ENCODE measurements around the gene CA10. TPM values are rescaled to one million over a fixed set of nuclear protein-coding genes. Genes with fewer than 3 reads are reported as not detected.

Gene CA10
- total RNA-seq: not detected in 2 replicates
- polyA plus RNA-seq: not detected in 2 replicates
- polyA plus RNA-seq (2012): not detected in 2 replicates
- polyA minus RNA-seq (ENCODE audit: low replicate concordance): not detected in 2 replicates

DNA sequence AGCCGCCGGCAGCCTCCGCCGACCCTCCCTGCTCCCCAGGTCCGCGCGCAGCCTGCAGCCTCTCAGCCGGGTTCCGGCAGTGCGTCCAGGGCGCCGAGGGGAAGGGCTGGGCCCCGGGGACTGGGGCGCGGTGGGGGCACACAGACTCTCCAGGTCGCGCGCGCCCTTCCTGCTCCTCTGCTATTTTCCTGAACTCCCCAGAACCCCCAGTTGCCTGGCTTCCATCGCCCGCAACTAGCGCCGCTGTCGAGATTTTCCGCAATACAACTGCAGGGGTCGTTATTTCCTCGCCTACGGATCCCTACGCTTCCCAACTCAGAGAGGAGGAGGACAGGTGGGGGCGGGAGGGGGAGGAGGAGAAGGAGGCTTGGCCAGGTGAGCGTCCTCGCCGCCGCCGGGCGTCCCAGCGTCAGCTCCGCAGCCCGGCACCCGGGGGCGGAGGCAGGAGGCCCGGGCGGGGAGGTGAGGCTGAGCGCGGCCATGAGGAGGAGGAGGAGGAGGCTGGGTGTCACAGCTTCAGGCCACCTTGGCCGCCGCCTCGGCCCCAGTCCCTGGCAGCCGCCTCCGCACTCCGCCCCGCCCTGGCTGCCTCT, at the start of gene CA10:
CA10 (minus strand) TSS at position 265 of the 593 bp plus-strand sequence.
- Histone ChIP-seq H3K4me2 (ENCODE audit: extremely low read depth, insufficient read depth, low read length) (no peak within 1 kb of the TSS), H3K36me3 (ENCODE audit: control insufficient read depth, insufficient read depth, low read length) (no peaks in the 10 kb centered on the region), H3K9ac (ENCODE audit: insufficient read depth, low read length) (no peak within 1 kb of the TSS), H2AFZ (ENCODE audit: low read length) (no peak within 1 kb of the TSS), H3K79me2 (ENCODE audit: control insufficient read depth, insufficient read depth, low read length) (no peaks in the 10 kb centered on the region), H3K9me3 (ENCODE audit: control insufficient read depth, insufficient read depth, low read depth, low read length) (no peaks in the 10 kb centered on the region), H3K4me3 (replicated peaks in 1 of 4; ENCODE audit: control extremely low read depth in 1 of 4, insufficient read depth in 1 of 4, low read depth in 3 of 4, low read length in 4 of 4) (no peak within 1 kb of the TSS), H3K27me3 (ENCODE audit: control insufficient read depth, insufficient read depth, low read length) (no peaks in the 10 kb centered on the region), H4K20me1 (ENCODE audit: control insufficient read depth, extremely low read depth, insufficient read depth, low read length) (no peaks in the 10 kb centered on the region), H3K27ac (ENCODE audit: insufficient read depth, low read length) (no peak within 1 kb of the TSS), H3K4me1 (ENCODE audit: control insufficient read depth, extremely low read depth, insufficient read depth, low read length) (no peaks in the 10 kb centered on the region)
- TF ChIP-seq EZH2 (IDR thresholded peaks at IDR 0.05; ENCODE audit: low read length, missing control alignments): no peak
- no peak for TF ChIP-seq CTCF (conservative IDR thresholded peaks at IDR 0.05 in 1 of 2, IDR thresholded peaks at IDR 0.05 in 1 of 2; ENCODE audit: low read depth in 1 of 2, low read length in 2 of 2)
- no peak for DNase-seq (ENCODE audit: low read depth in 2 of 2)

DNA sequence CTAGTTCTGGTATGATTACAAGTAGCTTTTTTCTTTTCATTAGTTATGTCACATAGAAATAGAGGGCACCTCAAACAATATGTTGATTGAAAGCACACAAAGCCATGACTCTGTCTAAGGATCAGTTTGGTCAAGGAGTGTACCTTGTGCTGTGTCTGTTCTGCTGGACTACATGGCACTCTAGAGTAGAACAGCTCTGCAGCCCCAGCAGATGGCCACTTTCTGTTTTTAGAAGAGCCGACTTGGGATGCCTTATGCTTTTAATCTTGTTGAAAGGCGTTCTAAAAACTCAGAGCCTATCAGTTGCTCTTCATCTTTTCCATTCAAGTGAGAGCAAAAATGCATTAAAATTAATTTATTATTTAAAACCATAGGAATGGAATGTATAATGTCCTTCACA, 49.3 kb upstream of the CA10 start:
- Histone ChIP-seq H3K9me3 (ENCODE audit: control insufficient read depth, insufficient read depth, low read depth, low read length) (no peaks in the 10 kb centered on the region), H3K4me3 (replicated peaks in 1 of 4; ENCODE audit: control extremely low read depth in 1 of 4, insufficient read depth in 1 of 4, low read depth in 3 of 4, low read length in 4 of 4) (no peak overlapping the region), H2AFZ (ENCODE audit: low read length) (no peak overlapping the region), H3K4me1 (ENCODE audit: control insufficient read depth, extremely low read depth, insufficient read depth, low read length) (no peaks in the 10 kb centered on the region), H3K79me2 (ENCODE audit: control insufficient read depth, insufficient read depth, low read length) (no peaks in the 10 kb centered on the region), H3K27me3 (ENCODE audit: control insufficient read depth, insufficient read depth, low read length) (no peaks in the 10 kb centered on the region), H4K20me1 (ENCODE audit: control insufficient read depth, extremely low read depth, insufficient read depth, low read length) (no peaks in the 10 kb centered on the region), H3K36me3 (ENCODE audit: control insufficient read depth, insufficient read depth, low read length) (no peaks in the 10 kb centered on the region), H3K9ac (ENCODE audit: insufficient read depth, low read length) (no peak overlapping the region), H3K27ac (ENCODE audit: insufficient read depth, low read length) (no peak overlapping the region), H3K4me2 (ENCODE audit: extremely low read depth, insufficient read depth, low read length) (no peak overlapping the region)
- no peak for DNase-seq (ENCODE audit: low read depth in 2 of 2)
- no peak for TF ChIP-seq EZH2 (IDR thresholded peaks at IDR 0.05; ENCODE audit: low read length, missing control alignments)
- TF ChIP-seq CTCF (conservative IDR thresholded peaks at IDR 0.05 in 1 of 2, IDR thresholded peaks at IDR 0.05 in 1 of 2; ENCODE audit: low read depth in 1 of 2, low read length in 2 of 2): no peak

DNA sequence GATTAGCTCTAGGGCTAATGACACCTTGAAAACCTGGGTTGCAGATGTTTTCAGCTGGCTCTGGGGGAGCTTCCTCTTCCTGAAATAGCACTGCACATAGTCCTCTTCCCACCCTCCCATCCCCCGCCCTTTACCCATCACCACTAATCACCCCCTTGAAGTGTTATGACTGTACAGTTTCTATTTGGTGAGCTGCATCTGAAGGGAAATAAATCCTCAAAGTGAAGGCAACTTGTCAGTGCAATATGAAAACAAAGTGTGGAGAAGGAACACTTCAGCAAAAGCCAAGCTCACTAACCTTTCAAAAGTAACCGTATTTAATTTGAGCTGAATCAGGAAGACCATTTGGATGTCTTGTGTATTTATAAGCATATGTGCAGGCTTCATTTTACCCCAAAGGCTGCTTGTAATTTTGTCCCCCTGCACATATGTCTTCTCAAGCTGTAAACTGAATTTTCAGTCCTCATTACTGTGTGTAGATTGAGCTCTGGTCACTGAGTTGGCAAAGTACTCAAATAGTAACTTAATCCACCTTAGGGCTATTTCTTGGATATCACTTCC, 44.1 kb upstream of the CA10 start:
- H3K4me1 ChIP-seq (ENCODE audit: control insufficient read depth, extremely low read depth, insufficient read depth, low read length): no peaks in the 10 kb centered on the region
- H3K27me3 ChIP-seq (ENCODE audit: control insufficient read depth, insufficient read depth, low read length): no peaks in the 10 kb centered on the region
- H3K79me2 ChIP-seq (ENCODE audit: control insufficient read depth, insufficient read depth, low read length): no peaks in the 10 kb centered on the region
- DNase-seq (ENCODE audit: low read depth in 2 of 2): no peak
- no peak overlapping the region for H3K4me3 ChIP-seq (replicated peaks in 1 of 4; ENCODE audit: control extremely low read depth in 1 of 4, insufficient read depth in 1 of 4, low read depth in 3 of 4, low read length in 4 of 4)
- TF ChIP-seq CTCF (conservative IDR thresholded peaks at IDR 0.05 in 1 of 2, IDR thresholded peaks at IDR 0.05 in 1 of 2; ENCODE audit: low read depth in 1 of 2, low read length in 2 of 2) (no peak), EZH2 (IDR thresholded peaks at IDR 0.05; ENCODE audit: low read length, missing control alignments) (no peak)
- H3K36me3 ChIP-seq (ENCODE audit: control insufficient read depth, insufficient read depth, low read length): no peaks in the 10 kb centered on the region
- H3K9me3 ChIP-seq (ENCODE audit: control insufficient read depth, insufficient read depth, low read depth, low read length): no peaks in the 10 kb centered on the region
- H3K9ac ChIP-seq (ENCODE audit: insufficient read depth, low read length): no peak overlapping the region
- H3K4me2 ChIP-seq (ENCODE audit: extremely low read depth, insufficient read depth, low read length): no peak overlapping the region
- no peaks in the 10 kb centered on the region for H4K20me1 ChIP-seq (ENCODE audit: control insufficient read depth, extremely low read depth, insufficient read depth, low read length)
- no peak overlapping the region for H3K27ac ChIP-seq (ENCODE audit: insufficient read depth, low read length)
- H2AFZ ChIP-seq (ENCODE audit: low read length): no peak overlapping the region
